Liver (tissue), 9 donors: ENCODE data around the gene LYPD3. TPM values are rescaled to one million over a fixed set of nuclear protein-coding genes. Genes with fewer than 3 reads are reported as not detected.

Experiments
- DNase-seq: peaks from one replicate; pipeline ENCODE4 v3.0.0-alpha.2; 2017; ENCODE audit warnings: low spot score
- H3K27ac ChIP-seq, 2 donors: one replicate each; pipeline ENCODE4 v1.7.0; 2013; ENCODE audit warnings: inconsistent platforms in 2 of 2, low read length in 2 of 2, control low read depth in 1 of 2, low read depth in 1 of 2, mild to moderate bottlenecking in 1 of 2
- H3K27me3 ChIP-seq, 4 donors: one replicate each; pipeline versions ENCODE4 v1.6.1 to v1.7.0; 2013; ENCODE audit warnings: low read length in 3 of 4, inconsistent platforms in 1 of 4, mild to moderate bottlenecking in 1 of 4, moderate library complexity in 1 of 4; ENCODE audit not compliant: control insufficient read depth in 4 of 4, insufficient read depth in 4 of 4
- H3K36me3 ChIP-seq, 4 donors: one replicate each; pipeline versions ENCODE4 v1.6.1 to v1.7.0; 2013; ENCODE audit warnings: low read length in 3 of 4, mild to moderate bottlenecking in 3 of 4, low read depth in 1 of 4, moderate library complexity in 1 of 4; ENCODE audit not compliant: control insufficient read depth in 4 of 4, insufficient read depth in 3 of 4
- H3K4me1 ChIP-seq, 4 donors: one replicate each; pipeline versions ENCODE4 v1.6.1 to v1.7.0; 2013; ENCODE audit warnings: low read length in 3 of 4, mild to moderate bottlenecking in 3 of 4, moderate library complexity in 1 of 4; ENCODE audit not compliant: control insufficient read depth in 4 of 4, insufficient read depth in 4 of 4
- H3K4me3 ChIP-seq, 3 donors: one replicate each; pipeline versions ENCODE4 v1.6.1 to v1.7.0; 2013; ENCODE audit warnings: low read length in 3 of 3, control low read depth in 1 of 3, low read depth in 1 of 3, mild to moderate bottlenecking in 1 of 3
- H3K9ac ChIP-seq, 2 donors: one replicate each; pipeline ENCODE4 v1.7.0; 2013; ENCODE audit warnings: low read length in 2 of 2, mild to moderate bottlenecking in 2 of 2, moderate library complexity in 2 of 2, control low read depth in 1 of 2, low read depth in 1 of 2
- H3K9me3 ChIP-seq, 4 donors: one replicate each; pipeline versions ENCODE4 v1.6.1 to v1.7.0; 2013; ENCODE audit warnings: low read length in 3 of 4; ENCODE audit not compliant: control insufficient read depth in 4 of 4
- EGR1 ChIP-seq, 2 donors: IDR thresholded peaks; 2 replicates each; pipeline ENCODE4 v1.6.1; 2016 to 2018; ENCODE audit warnings: antibody characterized with exemption in 2 of 2, low read depth in 2 of 2
- FOXA1 ChIP-seq: IDR thresholded peaks from 2 replicates; pipeline ENCODE4 v1.6.1; 2016; ENCODE audit warnings: antibody characterized with exemption
- HNF4A ChIP-seq, 2 donors: conservative IDR thresholded peaks; 2 replicates each; pipeline ENCODE4 v1.6.1; 2016; ENCODE audit warnings: antibody characterized with exemption in 2 of 2, mild to moderate bottlenecking in 2 of 2
- HNF4G ChIP-seq: IDR thresholded peaks from 2 replicates; pipeline ENCODE4 v1.6.1; 2016; ENCODE audit warnings: antibody characterized with exemption
- NR2F2 ChIP-seq: IDR thresholded peaks from 2 replicates; pipeline ENCODE4 v1.6.1; 2016; ENCODE audit warnings: antibody characterized with exemption
- RAD21 ChIP-seq, 2 donors: IDR thresholded peaks; 2 replicates each; pipeline ENCODE4 v1.6.1; 2016; ENCODE audit warnings: antibody characterized with exemption in 2 of 2, mild to moderate bottlenecking in 2 of 2
- RXRA ChIP-seq, 2 donors: IDR thresholded peaks; 2 replicates each; pipeline ENCODE4 v1.6.1; 2017 to 2018; ENCODE audit warnings: antibody characterized with exemption in 2 of 2, mild to moderate bottlenecking in 1 of 2
- TAF1 ChIP-seq: conservative IDR thresholded peaks from 2 replicates; pipeline ENCODE4 v1.6.1; 2016; ENCODE audit warnings: antibody characterized with exemption, mild to moderate bottlenecking
- ZBTB33 ChIP-seq: IDR thresholded peaks from 2 replicates; pipeline ENCODE4 v1.6.1; 2016; ENCODE audit warnings: antibody characterized with exemption
- WGBS: extraction: QIAGEN DNeasy Blood & Tissue Kit; methylation state at CpG from one replicate; pipeline ENCODE4 v1.1.7; 2013; 5-methylcytosine and 5-hydroxymethylcytosine counted together
- polyA plus RNA-seq, 2 donors: library from polyadenylated mRNA; stranded (reverse) in 1 of 2; unstranded in 1 of 2; fragments of 200-250 nt in 1 of 2; fragments of >200 nt in 1 of 2; fragmentation: Nextera tagmentation in 1 of 2; extraction: Ambion mirVana in 1 of 2; gene quantifications; one replicate each; pipeline versions ENCODE4 v1.2.1 to v1.2.3, GENCODE V29; 2013 to 2015
- total RNA-seq, 2 donors: library from RNA; depleted of rRNA; stranded (reverse); fragments of >200 nt; gene quantifications; one replicate each; pipeline ENCODE4 v1.2.3, GENCODE V29; 2014
- TF ChIP-seq, protein P1 (sequence below): IDR thresholded peaks from 2 replicates; pipeline ENCODE4 v1.6.1; 2016; ENCODE audit warnings: antibody characterized with exemption
- TF ChIP-seq, protein P2 (sequence below): IDR thresholded peaks from 2 replicates; pipeline ENCODE4 v1.6.1; 2016; ENCODE audit warnings: antibody characterized with exemption, mild to moderate bottlenecking
- TF ChIP-seq, protein P3 (sequence below): fragments of 150-350 bp; IDR thresholded peaks from 2 replicates; pipeline ENCODE4 v1.5.1; 2017; ENCODE audit warnings: improper control_type of control experiment, low read depth, low read length; ENCODE audit not compliant: missing input control
- TF ChIP-seq, protein P4 (sequence below): IDR thresholded peaks from 2 replicates; pipeline ENCODE4 v1.6.1; 2016; ENCODE audit warnings: antibody characterized with exemption
- donor health status: healthy.
- donor health status: healthy.
- donor health status: healthy.
- donor health status: healthy.
- donor health status: healthy.

The LYPD3 gene
- total and polyA plus RNA-seq, 4 donors = 0.08 to 0.38 (median 0.18) TPM

GRCh38 chr19:43498233-43498842 lies 32.9 kb upstream of the LYPD3 start:
- Histone ChIP-seq H3K4me1 (peaks cover 15 to 47% (median 34%) of the 10 kb centered on the region in 4 donors), H3K9ac (no peak overlapping the region), H3K4me3 (no peak overlapping the region), H3K36me3 (peaks cover 4 to 17% (median 9%) of the 10 kb centered on the region in 4 donors), H3K9me3 (no peaks in the 10 kb centered on the region), H3K27ac (peak overlapping the region; percentile 76 to 83), H3K27me3 (no peaks in the 10 kb centered on the region)
- TF ChIP-seq EGR1 (IDR thresholded peaks at IDR 0.05; ENCODE audit: low read depth in 2 of 2) = no peak
- TF ChIP-seq TAF1 = no peak
- TF ChIP-seq, protein P1, sequence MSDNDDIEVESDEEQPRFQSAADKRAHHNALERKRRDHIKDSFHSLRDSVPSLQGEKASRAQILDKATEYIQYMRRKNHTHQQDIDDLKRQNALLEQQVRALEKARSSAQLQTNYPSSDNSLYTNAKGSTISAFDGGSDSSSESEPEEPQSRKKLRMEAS = no peak
- TF ChIP-seq FOXA1 = no peak
- TF ChIP-seq, protein P2, sequence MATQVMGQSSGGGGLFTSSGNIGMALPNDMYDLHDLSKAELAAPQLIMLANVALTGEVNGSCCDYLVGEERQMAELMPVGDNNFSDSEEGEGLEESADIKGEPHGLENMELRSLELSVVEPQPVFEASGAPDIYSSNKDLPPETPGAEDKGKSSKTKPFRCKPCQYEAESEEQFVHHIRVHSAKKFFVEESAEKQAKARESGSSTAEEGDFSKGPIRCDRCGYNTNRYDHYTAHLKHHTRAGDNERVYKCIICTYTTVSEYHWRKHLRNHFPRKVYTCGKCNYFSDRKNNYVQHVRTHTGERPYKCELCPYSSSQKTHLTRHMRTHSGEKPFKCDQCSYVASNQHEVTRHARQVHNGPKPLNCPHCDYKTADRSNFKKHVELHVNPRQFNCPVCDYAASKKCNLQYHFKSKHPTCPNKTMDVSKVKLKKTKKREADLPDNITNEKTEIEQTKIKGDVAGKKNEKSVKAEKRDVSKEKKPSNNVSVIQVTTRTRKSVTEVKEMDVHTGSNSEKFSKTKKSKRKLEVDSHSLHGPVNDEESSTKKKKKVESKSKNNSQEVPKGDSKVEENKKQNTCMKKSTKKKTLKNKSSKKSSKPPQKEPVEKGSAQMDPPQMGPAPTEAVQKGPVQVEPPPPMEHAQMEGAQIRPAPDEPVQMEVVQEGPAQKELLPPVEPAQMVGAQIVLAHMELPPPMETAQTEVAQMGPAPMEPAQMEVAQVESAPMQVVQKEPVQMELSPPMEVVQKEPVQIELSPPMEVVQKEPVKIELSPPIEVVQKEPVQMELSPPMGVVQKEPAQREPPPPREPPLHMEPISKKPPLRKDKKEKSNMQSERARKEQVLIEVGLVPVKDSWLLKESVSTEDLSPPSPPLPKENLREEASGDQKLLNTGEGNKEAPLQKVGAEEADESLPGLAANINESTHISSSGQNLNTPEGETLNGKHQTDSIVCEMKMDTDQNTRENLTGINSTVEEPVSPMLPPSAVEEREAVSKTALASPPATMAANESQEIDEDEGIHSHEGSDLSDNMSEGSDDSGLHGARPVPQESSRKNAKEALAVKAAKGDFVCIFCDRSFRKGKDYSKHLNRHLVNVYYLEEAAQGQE = no peak
- TF ChIP-seq HNF4A (conservative IDR thresholded peaks at IDR 0.05) = no peak
- TF ChIP-seq, protein P3, sequence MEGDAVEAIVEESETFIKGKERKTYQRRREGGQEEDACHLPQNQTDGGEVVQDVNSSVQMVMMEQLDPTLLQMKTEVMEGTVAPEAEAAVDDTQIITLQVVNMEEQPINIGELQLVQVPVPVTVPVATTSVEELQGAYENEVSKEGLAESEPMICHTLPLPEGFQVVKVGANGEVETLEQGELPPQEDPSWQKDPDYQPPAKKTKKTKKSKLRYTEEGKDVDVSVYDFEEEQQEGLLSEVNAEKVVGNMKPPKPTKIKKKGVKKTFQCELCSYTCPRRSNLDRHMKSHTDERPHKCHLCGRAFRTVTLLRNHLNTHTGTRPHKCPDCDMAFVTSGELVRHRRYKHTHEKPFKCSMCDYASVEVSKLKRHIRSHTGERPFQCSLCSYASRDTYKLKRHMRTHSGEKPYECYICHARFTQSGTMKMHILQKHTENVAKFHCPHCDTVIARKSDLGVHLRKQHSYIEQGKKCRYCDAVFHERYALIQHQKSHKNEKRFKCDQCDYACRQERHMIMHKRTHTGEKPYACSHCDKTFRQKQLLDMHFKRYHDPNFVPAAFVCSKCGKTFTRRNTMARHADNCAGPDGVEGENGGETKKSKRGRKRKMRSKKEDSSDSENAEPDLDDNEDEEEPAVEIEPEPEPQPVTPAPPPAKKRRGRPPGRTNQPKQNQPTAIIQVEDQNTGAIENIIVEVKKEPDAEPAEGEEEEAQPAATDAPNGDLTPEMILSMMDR = no peak
- TF ChIP-seq, protein P4, sequence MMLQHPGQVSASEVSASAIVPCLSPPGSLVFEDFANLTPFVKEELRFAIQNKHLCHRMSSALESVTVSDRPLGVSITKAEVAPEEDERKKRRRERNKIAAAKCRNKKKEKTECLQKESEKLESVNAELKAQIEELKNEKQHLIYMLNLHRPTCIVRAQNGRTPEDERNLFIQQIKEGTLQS = no peak
- TF ChIP-seq HNF4G = no peak
- 69% methylated on average over 5 of the region's 5 CpGs for WGBS
- no peak for DNase-seq

DNA sequence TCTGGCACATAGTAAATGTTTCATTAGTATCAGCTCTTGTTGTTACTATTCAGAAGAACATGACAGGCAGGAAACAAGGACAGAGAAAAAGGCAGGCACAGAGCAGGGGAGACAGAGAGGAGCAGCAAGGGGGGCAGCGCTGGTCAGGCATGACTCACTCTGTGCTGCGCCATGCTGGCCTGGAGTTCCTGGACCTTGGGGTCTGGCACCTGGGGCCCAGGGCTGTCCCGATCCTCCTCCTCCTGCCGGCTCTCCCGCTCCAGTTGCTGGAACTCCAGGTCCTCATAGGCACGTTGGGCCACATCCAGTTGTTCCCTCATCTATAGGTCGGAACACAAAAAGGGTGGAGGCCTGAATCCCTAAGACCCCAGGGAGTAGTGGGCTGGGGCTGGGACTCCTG lies 31.6 kb upstream of the LYPD3 start:
- no peak for DNase-seq
- H3K36me3 ChIP-seq = peaks cover 4 to 18% (median 9%) of the 10 kb centered on the region in 4 donors
- no peak for TF ChIP-seq EGR1 (IDR thresholded peaks at IDR 0.05; ENCODE audit: low read depth in 2 of 2)
- no peak for TF ChIP-seq NR2F2
- no peak for TF ChIP-seq HNF4G
- TF ChIP-seq RXRA (IDR thresholded peaks at IDR 0.05) = no peak
- TF ChIP-seq RAD21 (IDR thresholded peaks at IDR 0.05) = no peak
- TF ChIP-seq, protein P3 = no peak
- no peak for TF ChIP-seq ZBTB33

More for the DNA sequence above, 31.6 kb upstream of the LYPD3 start:
- WGBS = 97% methylated on average over 7 of the region's 7 CpGs
- no peaks in the 10 kb centered on the region for H3K9me3 ChIP-seq
- no peak overlapping the region for H3K4me3 ChIP-seq
- H3K9ac ChIP-seq = no peak overlapping the region
- H3K27me3 ChIP-seq = no peaks in the 10 kb centered on the region
- H3K4me1 ChIP-seq = peaks cover 13 to 36% (median 26%) of the 10 kb centered on the region in 4 donors
- no peak overlapping the region for H3K27ac ChIP-seq
